ENCODE measurements around the gene NRG2.

Gene NRG2

DNA sequence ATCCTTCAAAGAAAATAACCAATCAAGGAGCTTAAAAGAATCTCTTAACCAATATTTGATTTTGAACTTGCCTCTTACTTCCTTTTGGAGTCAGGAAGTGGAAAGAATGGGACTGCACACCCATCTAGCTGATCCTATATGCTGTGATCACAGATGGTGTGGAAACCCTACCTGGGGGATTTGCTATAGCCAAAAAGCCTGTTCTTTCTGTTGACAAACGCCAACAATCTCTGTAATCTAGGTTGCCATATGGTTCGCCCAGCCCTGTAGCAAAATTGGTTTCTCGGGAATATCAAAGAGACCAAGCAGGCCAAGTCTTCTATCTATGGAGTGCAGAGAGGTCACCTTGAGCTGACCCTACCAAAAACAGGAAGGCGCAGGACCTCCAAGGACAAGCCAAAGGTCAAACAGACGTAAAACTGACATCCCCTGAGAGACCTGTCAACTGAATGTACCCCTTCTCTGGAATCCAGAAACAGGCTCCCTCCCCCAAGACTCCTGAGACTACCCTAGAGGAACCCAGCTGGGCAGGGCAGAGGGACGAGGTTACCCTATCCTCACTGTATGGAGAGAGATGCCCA lies 19.4 kb downstream of the NRG2 start:
- Histone ChIP-seq H3K27ac (peak overlapping the region; percentile 82), H3K27me3 (ENCODE audit: insufficient read depth, low read depth, severe bottlenecking) (no peaks in the 10 kb centered on the region)
- DNase-seq = peak; percentile 75

DNA sequence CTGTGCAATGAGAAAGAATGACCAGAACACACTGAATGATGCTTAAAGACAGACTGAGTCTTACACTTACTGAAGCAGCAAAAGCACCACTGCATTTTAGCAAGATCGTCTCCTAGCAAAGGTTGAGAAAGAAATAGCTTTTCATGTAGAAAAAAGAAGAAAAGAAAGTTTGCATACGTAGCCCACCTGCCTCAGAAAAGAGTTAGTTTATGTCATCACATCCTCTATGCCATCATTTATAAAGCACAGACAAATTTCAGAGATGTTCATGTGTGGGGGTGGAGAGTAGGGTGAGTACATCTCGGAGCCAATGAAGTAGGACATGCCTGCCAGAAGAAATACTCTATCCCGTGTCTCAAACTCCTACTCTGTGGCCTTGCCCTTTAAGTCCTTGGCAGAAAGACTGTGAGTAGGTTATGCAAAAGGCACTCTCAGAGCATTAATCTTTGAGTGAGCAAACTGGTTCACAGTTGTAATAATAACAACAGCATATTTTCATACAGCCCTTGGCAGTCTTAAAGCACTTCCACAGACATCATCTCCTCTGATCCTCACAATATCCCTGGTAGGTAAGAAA lies 22.4 kb downstream of the NRG2 start:
- TF ChIP-seq, protein P1, sequence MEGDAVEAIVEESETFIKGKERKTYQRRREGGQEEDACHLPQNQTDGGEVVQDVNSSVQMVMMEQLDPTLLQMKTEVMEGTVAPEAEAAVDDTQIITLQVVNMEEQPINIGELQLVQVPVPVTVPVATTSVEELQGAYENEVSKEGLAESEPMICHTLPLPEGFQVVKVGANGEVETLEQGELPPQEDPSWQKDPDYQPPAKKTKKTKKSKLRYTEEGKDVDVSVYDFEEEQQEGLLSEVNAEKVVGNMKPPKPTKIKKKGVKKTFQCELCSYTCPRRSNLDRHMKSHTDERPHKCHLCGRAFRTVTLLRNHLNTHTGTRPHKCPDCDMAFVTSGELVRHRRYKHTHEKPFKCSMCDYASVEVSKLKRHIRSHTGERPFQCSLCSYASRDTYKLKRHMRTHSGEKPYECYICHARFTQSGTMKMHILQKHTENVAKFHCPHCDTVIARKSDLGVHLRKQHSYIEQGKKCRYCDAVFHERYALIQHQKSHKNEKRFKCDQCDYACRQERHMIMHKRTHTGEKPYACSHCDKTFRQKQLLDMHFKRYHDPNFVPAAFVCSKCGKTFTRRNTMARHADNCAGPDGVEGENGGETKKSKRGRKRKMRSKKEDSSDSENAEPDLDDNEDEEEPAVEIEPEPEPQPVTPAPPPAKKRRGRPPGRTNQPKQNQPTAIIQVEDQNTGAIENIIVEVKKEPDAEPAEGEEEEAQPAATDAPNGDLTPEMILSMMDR (IDR thresholded peaks at IDR 0.05; ENCODE audit: low read depth, low read length) = no peak
- Histone ChIP-seq H3K9me3 (ENCODE audit: severe bottlenecking) (no peaks in the 10 kb centered on the region), H3K27ac (no peak overlapping the region), H3K4me3 (ENCODE audit: low read depth, low read length) (no peak overlapping the region), H3K36me3 (no peaks in the 10 kb centered on the region), H3K27me3 (ENCODE audit: insufficient read depth, low read depth, severe bottlenecking) (no peaks in the 10 kb centered on the region)
- DNase-seq = no peak

More for the DNA sequence above, 19.4 kb downstream of the NRG2 start:
- Histone ChIP-seq H3K4me3 (ENCODE audit: low read depth, low read length) (no peak overlapping the region), H3K36me3 (no peaks in the 10 kb centered on the region), H3K9me3 (ENCODE audit: severe bottlenecking) (no peaks in the 10 kb centered on the region)
- TF ChIP-seq, protein P1 (IDR thresholded peaks at IDR 0.05; ENCODE audit: low read depth, low read length) = no peak

DNA sequence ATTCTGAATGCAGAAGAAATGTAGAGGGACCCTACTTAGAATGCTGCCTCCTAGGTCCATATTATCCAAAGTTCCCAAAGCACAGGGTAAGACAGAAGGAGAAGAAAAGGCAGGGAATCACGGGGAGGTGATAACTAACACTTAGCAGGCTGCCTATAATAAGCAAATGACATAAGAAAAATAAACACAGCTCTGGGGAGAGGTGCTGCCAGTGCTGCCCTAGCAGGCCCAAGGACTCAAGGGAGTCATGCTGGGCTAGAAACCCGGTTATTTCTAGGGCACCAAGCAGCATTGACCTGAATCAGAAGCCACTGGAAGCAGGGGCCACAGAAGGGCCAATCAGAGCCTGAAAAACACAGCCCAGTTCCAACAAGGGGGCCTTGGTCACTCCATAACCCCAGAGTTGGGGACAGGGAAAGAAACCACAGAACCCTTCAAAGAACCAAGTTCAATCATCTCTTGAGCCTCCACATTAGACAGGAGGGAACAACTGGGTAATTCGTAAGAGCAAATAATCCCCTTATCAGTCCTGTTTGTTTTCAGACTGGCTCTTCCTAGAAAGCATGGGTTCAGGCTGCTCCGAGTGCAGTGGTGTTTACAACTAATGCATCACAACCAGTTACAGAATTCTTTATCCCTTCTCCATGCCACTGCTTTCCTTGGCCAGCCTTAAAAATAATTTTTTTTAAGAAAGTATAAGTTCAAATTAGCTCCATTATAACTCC lies 24.0 kb downstream of the NRG2 start:
- H3K4me3 ChIP-seq (ENCODE audit: low read depth, low read length) = no peak overlapping the region
- no peak for DNase-seq
- no peak overlapping the region for H3K27ac ChIP-seq
- H3K27me3 ChIP-seq (ENCODE audit: insufficient read depth, low read depth, severe bottlenecking) = no peaks in the 10 kb centered on the region
- TF ChIP-seq, protein P1 (IDR thresholded peaks at IDR 0.05; ENCODE audit: low read depth, low read length) = no peak
- no peaks in the 10 kb centered on the region for H3K9me3 ChIP-seq (ENCODE audit: severe bottlenecking)
- no peaks in the 10 kb centered on the region for H3K36me3 ChIP-seq

DNA sequence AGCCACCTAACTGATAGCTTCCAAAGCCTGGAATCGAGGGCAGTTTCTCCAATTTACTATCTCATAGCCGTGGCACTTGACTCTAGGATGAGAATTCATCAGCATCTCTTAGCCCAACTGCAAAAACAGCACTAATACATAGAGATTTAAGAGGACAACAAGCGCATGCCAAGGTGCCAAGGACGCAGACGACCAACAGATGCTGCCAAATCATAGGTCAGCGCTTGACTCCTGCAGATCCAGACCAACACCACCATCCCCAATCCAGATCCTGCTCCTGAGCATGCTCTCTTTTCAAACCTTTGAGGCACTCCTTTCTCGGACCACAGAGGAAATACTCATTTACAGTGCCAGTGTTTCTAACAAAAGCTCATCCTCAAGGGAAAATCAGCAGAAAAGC lies 24.6 kb downstream of the NRG2 start:
- Histone ChIP-seq H3K36me3 (no peaks in the 10 kb centered on the region), H3K9me3 (ENCODE audit: severe bottlenecking) (no peaks in the 10 kb centered on the region), H3K4me3 (ENCODE audit: low read depth, low read length) (no peak overlapping the region), H3K27me3 (ENCODE audit: insufficient read depth, low read depth, severe bottlenecking) (no peaks in the 10 kb centered on the region), H3K27ac (no peak overlapping the region)
- no peak for DNase-seq
- TF ChIP-seq, protein P1 (IDR thresholded peaks at IDR 0.05; ENCODE audit: low read depth, low read length) = no peak

DNA sequence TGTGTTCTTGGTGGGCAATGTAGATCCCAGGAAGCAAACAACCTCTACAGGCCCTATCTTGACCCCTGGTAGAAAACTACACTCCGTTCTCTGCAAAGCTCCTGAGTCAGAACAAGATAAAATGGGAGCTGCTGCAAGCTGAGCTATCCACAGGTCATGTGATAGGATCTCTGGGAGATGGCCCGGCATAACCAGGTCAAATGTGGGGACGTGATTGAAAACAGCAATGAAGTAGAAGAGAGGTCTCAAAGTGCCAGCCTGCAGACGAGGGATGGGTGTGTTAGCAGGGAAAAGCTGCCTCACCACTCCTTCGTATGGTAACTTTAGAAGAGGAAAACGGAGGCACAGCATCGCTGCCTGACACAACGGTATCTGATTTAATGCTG lies 25.0 kb downstream of the NRG2 start:
- TF ChIP-seq, protein P1 (IDR thresholded peaks at IDR 0.05; ENCODE audit: low read depth, low read length) = no peak
- Histone ChIP-seq H3K9me3 (ENCODE audit: severe bottlenecking) (no peaks in the 10 kb centered on the region), H3K27ac (no peak overlapping the region), H3K27me3 (ENCODE audit: insufficient read depth, low read depth, severe bottlenecking) (no peaks in the 10 kb centered on the region), H3K4me3 (ENCODE audit: low read depth, low read length) (no peak overlapping the region), H3K36me3 (no peaks in the 10 kb centered on the region)
- DNase-seq = no peak

Data from WERI-Rb-1 (cell line).